GM18508 (cell line): ENCODE results near the gene COL15A1.

Source experiments
- ATAC-seq: cut with Tn5 transposase; IDR thresholded peaks from one replicate; pipeline ENCODE4 v1.9.1; 2021; ENCODE audit warnings: moderate number of reproducible peaks; ENCODE audit not compliant: insufficient read depth, unreplicated experiment

Gene COL15A1

DNA sequence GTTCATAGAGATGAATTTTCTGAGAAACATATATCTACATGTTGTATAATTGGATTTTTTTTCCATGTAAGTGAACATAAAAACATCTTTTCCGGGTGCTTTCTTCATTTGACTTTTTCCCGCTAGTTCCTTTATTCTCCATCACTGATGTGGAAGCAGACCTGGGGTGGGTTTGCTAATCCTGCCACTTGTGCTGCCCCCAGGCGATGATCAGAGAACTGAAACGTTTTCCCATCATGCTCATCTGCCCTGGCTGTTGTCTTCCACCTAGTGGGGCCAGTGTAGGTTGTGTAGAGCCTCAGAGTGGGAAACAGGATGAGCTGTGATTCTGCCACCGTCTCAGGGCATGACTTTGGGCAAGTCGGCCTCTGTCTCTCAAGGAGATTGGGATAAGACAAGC lies 127.0 kb downstream of the COL15A1 start:
- ATAC-seq: no peak

DNA sequence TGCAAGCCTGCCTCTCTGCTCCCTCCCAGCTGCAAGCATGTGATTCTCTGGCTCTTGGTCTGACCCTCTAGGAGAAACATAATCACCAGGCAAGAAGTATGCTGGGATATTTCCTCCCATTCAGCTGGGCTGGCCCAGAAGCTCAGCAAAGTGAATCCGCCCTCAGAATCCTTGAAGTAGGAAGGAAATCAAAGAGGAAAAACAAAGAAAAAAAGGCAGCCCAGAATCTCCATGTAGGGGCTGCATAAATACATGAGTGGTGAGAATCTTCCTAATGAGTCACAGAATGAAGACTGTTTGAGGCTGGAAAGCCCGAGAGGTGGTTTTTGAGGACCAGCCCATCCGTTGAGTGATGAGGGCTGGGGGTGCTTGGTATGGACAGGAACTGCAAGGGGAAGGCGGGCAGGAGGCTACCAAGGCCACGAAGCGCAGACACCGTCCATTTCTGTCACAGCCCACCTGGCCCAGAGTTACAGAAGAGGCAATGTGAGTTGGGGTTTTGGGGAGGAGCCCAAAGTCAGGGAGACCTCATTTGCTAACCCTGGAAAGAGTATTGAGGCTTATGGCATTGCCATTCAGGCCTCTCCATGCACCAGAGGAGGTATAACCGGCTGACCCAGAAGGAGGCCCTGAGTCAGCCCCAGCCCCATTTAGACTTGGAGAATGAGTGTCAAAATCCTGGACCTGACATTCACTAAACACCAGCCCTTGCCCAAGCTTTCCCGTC lies 127.8 kb downstream of the COL15A1 start:
- ATAC-seq: no peak

DNA sequence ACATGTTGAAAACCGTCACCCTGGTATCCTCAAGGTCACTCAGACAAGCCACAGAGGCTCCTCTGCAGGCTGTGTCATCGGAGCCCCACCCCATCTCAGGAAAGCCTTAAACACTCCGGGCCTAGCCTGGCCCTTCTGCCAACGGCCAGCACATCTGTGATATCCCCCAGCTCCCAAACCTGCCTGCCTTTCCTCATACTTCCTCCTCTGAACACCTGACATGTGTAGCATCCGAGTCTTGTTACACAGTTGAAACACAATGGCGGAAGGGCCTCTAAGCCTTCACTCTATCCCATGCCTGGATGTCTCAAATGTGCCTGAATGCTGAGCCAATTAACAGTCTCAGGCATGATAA lies 128.3 kb downstream of the COL15A1 start:
- ATAC-seq: no peak

DNA sequence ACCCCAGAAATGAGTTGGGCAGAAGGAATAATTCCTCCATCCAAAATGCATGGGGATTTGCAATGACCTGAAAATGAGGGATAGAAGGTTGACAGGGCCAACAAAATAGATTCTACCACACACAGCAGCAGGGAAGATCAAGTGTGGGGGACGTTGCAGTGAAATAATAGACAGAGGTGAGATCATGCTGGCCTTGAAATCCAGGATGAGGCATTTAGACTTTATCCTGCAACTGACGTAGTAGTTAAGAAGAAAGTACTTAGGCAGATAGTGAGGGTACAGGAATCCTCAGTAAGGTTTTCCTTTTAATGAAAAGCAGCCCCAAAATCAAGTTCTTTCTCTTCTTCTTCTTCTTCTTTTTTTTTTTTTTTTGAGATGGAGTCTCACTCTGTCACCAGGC lies 129.6 kb downstream of the COL15A1 start:
- no peak for ATAC-seq

DNA sequence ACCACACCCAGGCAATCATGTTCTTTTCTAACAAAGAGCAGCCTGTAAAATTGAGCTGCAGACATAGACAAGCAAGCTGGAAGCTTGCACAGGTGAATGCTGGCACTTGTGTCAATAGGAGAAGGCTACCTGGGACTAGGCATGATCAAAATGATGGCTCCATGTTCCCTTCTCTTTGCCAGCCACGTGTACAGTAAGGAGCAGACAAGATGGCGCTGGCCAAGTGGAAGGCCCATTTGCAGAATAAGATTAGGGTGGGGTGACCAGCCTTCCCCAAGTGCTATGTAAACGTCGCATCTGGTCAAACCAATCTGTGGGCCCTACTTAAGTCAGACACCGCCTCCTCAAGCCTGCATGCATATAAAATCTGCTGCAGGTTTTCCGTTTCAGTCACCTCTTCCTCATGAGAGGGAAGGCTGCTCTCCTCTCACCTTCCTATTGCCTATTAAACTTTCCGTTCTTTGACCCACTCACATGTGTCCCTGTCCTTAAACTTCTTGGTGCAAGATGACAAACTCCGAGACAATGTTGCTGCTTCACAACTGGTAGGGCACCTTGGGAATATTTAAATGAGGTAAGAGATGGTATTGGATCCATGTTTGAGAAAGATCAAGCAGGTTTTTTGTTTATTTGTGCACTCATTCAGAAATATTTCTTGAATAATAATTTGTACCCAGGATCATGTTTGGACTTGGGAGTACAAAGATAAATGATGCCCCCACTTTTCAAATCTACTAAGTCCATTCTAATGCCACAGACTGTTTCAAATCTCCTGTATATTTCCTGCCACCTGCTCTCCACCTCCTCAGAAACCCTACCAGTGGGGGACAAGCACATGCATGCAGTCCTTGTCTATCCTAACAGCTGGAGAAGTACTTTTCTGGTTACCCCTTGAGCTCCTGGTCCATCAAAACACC lies 130.5 kb downstream of the COL15A1 start:
- ATAC-seq: no peak

DNA sequence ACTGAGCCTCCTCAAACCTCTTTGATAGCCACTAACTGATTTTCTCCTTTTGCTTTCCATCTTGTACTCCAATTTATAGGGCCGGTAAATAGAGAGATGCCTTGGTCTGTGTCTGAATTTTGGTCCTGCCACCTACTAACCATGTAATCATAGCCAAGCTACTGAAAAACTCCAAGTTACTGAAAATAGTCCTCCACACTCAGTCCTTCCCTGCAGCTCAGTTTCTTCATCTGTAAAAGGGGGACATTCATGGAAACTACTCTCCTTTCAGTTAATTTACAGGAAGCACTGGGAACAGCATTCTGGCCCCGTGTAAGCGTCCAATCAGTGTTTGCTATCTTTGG lies 131.2 kb downstream of the COL15A1 start:
- no peak for ATAC-seq

DNA sequence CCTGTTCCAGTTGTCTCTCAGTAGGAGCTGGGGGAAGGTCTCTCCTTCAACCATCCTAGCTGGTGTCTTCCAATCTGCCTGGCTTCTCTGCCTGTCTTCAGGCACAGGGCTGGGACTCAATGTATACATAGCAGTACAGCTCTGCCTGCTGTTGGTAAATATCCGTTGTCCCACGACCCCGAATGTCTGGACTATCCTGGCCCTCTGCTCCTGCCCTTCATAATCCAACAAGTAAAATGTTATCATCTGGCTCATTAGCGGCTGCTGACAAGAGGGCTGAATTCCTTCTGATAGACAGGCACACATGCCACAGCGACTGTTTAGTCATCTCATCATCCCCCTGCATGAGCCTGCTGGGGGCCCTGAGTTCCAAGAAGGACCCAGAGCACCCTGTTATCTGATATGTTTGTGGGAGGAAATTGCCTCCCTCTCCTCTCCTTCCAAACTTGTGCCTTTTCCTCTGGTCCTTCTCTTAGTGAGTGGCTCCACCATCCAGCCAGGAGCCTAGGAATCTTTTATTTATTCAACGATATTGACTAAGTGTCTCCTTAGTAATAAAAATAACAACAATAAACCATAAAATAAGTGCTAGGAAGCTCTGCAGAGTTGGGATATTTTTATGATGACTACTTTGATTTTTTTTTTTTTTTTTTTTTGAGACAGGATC lies 131.7 kb downstream of the COL15A1 start:
- no peak for ATAC-seq

DNA sequence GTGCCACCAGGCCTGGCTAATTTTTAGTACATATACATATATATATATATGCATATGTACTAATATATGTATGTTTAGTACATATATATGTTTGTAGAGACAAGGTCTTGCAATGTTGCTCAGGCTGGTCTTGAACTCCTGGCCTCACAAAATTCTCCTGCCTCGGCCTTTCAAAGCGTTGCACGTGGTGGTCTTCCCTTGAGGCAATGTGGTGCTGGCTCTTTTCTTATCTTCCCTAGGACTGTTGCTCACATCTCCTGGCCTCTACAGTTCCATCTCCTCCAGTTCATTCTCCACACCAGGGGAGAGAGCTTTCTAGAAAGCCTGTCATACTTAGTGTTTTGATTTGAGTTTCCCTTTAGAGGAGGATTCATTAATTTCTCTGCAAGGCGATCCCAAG lies 132.3 kb downstream of the COL15A1 start:
- ATAC-seq: no peak

DNA sequence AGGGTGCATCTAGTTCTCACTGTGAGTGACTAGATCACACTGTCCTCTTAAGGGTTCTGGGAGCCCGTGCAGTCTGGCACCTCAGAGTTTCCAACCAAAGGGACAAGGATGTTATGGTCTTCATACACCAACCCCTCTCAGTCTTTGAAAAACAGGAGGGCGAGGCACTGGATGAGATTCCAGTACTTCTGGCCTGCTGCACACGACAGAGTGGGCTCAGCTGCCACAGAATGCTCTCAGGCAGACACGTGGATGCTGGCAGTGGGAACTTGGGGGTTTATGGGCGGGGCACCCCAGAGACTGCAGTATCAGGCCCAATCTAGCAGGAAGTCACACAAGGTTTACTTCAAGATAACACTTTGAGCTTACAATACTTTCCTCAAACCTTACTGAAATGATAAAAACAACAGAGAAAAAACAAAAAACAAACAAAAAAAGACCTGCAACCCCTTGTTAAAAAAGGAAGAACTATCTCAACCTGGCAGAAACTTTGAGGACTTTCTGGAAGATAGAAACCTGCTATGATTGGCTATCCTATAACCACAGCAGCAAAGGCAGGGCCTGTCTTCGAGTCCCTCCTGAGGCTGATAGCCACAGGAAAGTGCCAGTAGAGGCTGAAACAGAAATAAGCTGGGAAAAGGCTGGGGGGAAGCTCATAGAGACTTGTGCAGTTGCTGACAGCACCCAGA lies 132.9 kb downstream of the COL15A1 start:
- no peak for ATAC-seq

DNA sequence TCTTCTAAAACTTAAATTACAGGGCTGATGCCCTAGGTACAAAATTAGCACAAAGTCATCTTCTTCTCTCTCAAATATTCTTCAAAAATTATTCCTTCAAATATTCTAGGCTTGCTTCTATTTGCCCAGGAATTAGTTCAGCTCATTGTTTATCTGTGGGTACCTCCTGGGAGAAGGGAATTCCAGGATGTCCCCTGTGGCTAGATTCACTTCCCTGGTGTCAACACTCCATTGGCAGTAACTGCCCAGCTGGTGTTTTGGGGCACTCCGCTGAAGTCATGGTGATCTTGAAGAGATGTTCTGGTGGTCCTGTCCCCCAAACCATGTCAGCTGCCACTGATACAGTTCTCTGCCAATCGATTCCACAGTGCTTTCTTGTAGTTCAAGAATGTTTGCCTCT lies 135.0 kb downstream of the COL15A1 start:
- ATAC-seq: no peak

DNA sequence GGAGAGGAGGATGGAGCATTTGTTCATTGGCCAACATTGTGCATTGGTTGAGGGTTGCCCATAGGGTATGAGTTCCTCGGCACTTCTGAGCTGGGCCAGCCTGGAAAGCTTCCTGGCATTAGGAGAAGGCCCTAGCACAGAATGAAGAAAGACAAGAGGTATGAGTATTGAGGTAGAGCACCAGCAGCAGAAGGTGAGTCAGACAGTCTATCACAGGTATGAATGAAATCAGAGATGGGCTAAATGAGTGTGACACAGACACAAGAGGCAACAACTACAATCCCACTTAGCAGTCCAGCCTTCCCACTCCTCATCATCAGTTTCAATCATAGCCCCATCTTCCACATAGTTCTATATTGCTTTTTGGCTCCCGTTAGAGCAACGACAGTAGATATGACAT lies 135.8 kb downstream of the COL15A1 start:
- no peak for ATAC-seq

DNA sequence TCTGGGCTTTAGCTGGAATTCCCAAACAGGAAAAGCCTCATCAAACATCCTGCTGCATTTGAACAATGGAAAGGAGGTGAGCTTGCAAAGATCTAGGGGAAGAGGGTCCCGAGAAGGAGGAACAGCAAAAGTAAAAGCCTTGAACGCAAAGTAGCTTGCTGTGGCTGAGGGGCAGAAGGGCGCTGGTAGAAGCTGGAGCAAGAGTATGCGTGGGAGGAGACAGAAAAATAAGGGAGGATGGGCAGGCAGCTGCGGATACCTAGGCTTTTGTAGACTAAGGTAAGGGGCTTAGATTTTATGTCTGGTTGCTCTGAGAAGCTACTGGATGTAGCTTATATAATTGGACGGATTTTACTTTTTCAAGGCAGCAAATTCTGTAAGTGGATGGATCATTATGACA lies 139.3 kb downstream of the COL15A1 start:
- no peak for ATAC-seq

DNA sequence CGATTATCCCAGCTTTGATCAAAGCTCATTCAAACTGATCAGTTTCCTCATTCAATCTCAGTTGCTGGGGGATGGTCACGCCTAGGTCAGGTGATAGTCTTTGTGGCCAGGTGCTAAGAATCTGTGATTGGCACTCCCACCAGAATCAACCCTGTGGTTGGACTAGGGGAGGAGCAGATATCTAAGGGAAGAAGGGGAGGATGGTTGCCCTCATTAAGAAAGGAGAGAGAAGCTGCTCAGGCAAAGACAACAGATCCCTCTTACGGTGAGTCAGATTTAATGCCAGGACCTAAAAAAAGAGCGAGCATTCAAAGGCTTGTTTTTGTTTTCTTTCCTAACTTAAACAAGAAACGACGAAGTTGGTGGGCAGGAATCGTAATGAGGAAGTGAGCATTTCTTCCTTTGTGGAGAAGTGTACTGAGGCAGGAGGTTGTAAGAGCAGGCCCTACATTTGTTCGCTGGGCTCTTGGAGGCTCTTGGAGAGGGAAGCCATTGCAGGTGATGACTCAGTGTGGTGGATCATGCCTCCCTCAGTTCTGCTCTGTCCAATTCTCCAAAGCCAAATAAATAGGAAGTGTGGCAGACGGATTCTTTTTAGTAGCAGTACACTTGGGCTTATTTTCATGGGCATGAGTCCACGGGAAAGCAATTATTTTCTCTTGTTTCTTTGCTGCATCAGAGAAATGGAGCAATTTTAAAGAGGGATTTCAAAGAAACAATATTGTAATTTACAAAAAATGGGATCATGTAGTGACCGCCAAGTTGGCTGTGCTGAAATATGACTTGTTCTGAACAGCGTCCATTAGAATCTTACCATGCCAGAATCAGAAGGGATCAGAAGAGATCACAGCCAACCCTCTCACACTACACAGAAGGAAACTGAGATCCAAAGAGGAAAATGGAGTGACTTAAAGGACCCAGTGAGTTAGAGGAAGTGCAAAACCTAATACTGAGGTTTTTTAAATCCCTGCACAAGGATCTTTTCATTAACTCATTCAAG lies 142.5 kb downstream of the COL15A1 start:
- ATAC-seq: no peak

DNA sequence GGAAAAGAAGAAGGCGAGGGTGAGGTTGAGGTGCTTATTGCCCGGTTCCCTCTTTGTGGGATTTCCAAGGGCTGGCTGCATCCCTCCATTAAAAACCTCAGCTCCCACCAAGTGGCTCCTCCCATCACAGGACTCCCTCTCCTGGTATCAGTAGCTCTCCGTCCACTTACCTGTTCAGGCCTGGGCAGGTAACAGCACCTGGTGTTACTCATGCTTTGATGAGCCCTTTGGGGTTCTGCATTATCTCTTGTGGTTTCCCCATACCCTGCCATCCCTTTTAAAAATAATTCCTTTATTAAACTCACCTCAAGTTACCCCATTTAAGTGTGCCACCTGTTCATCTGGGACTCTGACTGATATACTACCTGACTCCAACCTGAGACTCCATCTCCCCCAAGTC lies 143.8 kb downstream of the COL15A1 start:
- no peak for ATAC-seq

DNA sequence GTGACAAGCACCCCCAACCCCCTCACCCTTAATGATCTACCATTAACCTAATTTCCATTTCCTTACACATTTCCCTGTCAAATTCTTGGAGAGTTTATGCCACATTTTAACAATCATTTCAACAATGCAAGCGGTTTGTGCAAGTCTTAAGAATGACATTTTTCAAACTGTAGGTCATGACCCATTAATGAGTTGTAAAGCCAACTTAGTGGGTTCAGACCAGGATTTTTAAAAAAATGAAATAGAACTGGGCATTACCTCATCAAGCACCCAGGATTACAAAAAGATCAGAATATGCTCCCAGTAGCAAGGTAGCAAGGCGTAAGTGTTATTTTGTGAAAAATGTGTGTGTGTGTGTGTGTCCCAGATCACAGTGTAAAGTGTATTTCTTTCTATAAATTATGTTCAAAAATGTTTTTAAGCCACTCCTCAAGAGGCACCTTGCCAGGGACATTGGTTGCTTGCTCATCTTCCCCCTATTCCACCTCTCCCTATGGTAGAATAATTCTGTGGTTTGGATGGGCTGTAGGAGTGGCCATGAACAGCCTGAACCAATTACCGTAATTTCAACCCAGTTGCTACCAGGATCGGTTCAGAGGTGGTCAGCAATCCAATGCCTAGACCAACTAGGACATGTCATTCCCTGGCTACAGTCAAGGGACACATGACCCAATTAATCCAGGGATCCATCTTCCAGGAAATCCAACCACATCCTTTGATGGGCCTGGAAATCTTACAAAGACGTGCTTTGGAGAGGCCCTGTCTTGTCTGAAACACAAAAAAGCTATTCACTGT lies 146.8 kb downstream of the COL15A1 start:
- no peak for ATAC-seq

DNA sequence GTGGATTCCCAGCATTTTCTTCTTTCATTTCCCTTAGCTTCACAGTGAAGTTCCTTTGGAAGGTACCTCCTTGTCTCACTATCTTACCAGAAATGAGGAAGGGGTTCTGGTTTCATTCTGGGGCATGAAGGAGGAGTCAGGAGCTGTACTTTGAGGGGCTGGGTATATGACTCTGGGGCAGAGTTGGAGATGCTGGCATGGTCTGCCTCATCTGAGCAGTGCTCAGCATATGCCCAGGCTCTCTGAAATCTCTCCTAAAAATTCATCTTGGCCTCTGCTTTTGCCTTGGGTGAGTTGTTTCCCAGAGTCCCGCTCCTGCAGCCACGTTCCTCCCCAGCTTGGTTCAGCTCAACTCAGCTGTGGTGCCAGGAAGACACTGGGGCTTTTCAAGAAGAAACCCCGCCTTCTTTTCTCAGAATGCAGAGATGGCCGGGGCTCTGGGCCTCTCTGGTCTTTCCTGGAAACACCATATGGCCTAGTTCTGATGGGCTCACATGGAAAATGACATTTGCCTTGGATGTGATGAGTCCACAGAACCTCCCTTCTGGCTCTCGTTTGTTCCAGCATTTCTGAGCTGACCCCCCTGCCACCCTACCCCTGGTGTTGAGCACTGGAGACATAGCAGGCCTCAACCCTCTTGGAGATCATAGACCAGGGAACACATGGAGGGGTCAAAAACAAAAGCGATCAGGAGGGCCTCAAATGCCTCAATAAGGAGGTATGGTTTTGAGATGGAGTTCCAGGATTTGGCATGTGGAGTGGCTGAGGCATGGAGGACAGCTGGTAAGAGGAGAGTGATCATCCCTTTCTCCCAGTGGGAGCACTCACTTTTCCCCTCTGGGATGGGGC lies 149.2 kb downstream of the COL15A1 start:
- no peak for ATAC-seq

DNA sequence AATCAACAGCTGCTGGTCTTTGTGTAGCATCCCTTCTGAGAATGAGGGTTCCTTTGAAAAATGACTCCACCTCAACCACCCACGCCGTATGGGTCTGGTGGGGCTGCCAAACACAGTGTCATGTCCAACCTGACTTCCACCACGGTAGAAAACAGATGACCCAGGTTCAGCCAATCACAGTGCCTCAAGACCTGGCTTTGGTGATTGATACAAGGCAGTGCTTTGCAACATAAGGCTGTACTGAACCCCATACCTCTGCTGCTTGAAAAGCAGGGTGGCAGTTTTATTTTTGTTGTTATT lies 149.7 kb downstream of the COL15A1 start:
- no peak for ATAC-seq

DNA sequence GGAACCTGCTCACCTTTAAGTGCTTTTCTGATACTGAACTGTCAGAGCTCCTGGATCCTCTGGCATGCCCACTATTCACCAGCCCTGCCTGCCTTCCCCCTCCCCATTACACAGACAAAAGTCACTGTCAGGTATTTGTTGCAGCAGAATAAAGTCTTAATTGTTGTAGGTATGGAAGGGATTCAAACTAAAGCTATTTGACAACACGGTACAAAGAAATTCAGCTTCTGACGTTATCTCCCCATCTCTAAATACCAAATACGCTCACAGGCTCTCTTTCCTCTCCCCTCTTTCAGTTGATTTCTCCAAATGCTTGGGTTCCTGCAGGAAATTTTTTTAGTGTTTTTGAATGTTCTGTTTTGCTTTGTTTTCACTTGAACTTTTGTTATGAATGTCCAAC lies 151.9 kb downstream of the COL15A1 start:
- no peak for ATAC-seq
